Mucosa of descending colon (tissue), 3 donors: Measurements from ENCODE around the gene TENM4. TPM values are rescaled to one million over a fixed set of nuclear protein-coding genes. Genes with fewer than 3 reads are reported as not detected.

Experiments
- ATAC-seq: fragments of 200-7000 bp; cut with Tn5 transposase; one replicate; pipeline ENCODE4 v1.9.1; 2020; ENCODE audit warnings: mild to moderate bottlenecking, moderate library complexity
- DNase-seq, 3 donors: peaks; one replicate each; pipeline ENCODE4 v3.0.0-alpha.2; 2020
- H3K36me3 ChIP-seq: fragments of 200-600 bp; one replicate; pipeline ENCODE4 v1.8.0; 2021; ENCODE audit warnings: low read depth, mild to moderate bottlenecking
- H3K4me1 ChIP-seq: fragments of 200-600 bp; one replicate; pipeline ENCODE4 v1.8.0; 2021; ENCODE audit warnings: low read depth, mild to moderate bottlenecking
- H3K4me3 ChIP-seq: fragments of 200-600 bp; one replicate; pipeline ENCODE4 v1.8.0; 2021; ENCODE audit warnings: mild to moderate bottlenecking
- H3K9me3 ChIP-seq: fragments of 200-600 bp; one replicate; pipeline ENCODE4 v1.8.0; 2021; ENCODE audit warnings: mild to moderate bottlenecking
- intact Hi-C, 2 donors: fragments of 100-400 bp; cut with DNase I in 1 of 2; cut with micrococcal nuclease in 1 of 2; formaldehyde crosslinking; loops; one replicate each; pipeline versions ENCODE4 v1.11.0 to v1.11.1; 2022; cut with DNase I, micrococcal nuclease
- total RNA-seq, 3 donors: library from RNA; stranded (reverse); fragmentation: NEBNext Ultra II Directional in 2 of 3; extraction: Animal tissue kit (Norgen Biotek cat#: 25700) in 2 of 3; gene quantifications; one replicate each; pipeline versions ENCODE4 v1.2.1 to v1.2.4, GENCODE V29; 2021 to 2023
- TF ChIP-seq, protein P1 (sequence below): fragments of 200-600 bp; IDR thresholded peaks from one replicate; pipeline ENCODE4 v1.8.0; 2022; ENCODE audit warnings: antibody characterized with exemption, mild to moderate bottlenecking
- donor health status: DM: no; HTN: no; CAD: no; lungs with moderate emphysema.
- donor health status: DM: no; HTN: no; CAD: no.
- donor health status: DM: no; HTN: yes; CAD: no.

TENM4 gene
- total RNA-seq, 3 donors from 2014 or later = 0.70 to 1.6 (median 1.2) TPM

GRCh38 chr11:79055856-79056631, 384.8 kb downstream of the TENM4 start:
- no peak overlapping the region for H3K4me3 ChIP-seq
- no peak for DNase-seq
- TF ChIP-seq, protein P1, sequence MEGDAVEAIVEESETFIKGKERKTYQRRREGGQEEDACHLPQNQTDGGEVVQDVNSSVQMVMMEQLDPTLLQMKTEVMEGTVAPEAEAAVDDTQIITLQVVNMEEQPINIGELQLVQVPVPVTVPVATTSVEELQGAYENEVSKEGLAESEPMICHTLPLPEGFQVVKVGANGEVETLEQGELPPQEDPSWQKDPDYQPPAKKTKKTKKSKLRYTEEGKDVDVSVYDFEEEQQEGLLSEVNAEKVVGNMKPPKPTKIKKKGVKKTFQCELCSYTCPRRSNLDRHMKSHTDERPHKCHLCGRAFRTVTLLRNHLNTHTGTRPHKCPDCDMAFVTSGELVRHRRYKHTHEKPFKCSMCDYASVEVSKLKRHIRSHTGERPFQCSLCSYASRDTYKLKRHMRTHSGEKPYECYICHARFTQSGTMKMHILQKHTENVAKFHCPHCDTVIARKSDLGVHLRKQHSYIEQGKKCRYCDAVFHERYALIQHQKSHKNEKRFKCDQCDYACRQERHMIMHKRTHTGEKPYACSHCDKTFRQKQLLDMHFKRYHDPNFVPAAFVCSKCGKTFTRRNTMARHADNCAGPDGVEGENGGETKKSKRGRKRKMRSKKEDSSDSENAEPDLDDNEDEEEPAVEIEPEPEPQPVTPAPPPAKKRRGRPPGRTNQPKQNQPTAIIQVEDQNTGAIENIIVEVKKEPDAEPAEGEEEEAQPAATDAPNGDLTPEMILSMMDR = no peak
- intact Hi-C loops = no loop called here
- no peak for ATAC-seq
- no peaks in the 10 kb centered on the region for H3K36me3 ChIP-seq
- H3K9me3 ChIP-seq = no peaks in the 10 kb centered on the region
- H3K4me1 ChIP-seq = no peaks in the 10 kb centered on the region

DNA sequence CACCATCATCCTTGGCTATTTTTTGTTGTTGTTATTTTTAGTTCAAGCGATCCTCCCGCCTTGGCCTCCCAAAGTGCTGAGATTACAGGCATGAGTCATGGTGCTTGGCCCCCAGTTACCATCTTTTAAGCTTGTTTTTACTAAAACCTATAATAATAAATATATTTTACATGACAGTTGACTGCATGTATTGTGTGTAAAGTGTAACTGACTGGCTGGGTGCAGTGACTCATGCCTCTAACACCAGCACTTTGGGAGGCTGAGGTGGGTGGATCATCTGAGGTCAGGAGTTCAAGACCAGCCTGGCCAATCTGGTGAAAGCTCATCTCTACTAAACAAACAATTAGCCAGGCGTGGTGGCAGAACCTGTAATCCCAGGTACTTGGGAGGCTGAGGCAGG, 386.2 kb downstream of the TENM4 start:
- no peak for DNase-seq
- TF ChIP-seq, protein P1 = no peak
- Histone ChIP-seq H3K36me3 (no peaks in the 10 kb centered on the region), H3K9me3 (no peaks in the 10 kb centered on the region), H3K4me1 (no peaks in the 10 kb centered on the region), H3K4me3 (no peak overlapping the region)
- ATAC-seq = no peak
- intact Hi-C loops = no loop called here

DNA sequence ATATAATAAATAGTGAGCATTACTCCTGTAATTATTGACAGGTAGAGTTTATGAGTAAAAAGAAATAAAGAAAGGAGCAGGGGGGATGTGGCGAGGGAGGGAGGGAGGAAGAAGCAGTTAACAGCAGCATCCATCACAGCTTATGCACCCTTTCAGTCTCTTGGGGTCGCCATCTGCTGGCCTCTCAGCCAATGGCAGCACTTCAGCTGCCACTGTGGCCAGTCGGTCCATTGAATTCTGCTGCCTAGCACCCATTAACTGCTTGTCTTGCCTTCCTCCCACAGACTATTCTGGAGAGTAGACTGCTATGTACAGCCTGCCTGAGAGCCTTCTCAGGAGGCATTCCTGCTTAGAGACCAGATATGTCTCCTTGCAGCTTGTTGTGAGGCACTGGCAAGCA, 388.3 kb downstream of the TENM4 start:
- H3K9me3 ChIP-seq = no peaks in the 10 kb centered on the region
- no peak for ATAC-seq
- DNase-seq = no peak
- intact Hi-C loops = no loop called here
- H3K36me3 ChIP-seq = no peaks in the 10 kb centered on the region
- no peak overlapping the region for H3K4me3 ChIP-seq
- no peaks in the 10 kb centered on the region for H3K4me1 ChIP-seq
- TF ChIP-seq, protein P1 = no peak

- no peaks in the 10 kb centered on the region for H3K4me1 ChIP-seq
- DNase-seq = no peak
- ATAC-seq = no peak
- intact Hi-C loops = no loop called here
- H3K9me3 ChIP-seq = no peaks in the 10 kb centered on the region
- H3K36me3 ChIP-seq = no peaks in the 10 kb centered on the region
- H3K4me3 ChIP-seq = no peak overlapping the region
- TF ChIP-seq, protein P1 = no peak
Measured at GRCh38 chr11:79050786-79051185, 390.0 kb downstream of the TENM4 start.

GRCh38 chr11:79049741-79050179, 391.1 kb downstream of the TENM4 start:
- no peak overlapping the region for H3K4me3 ChIP-seq
- intact Hi-C loops = no loop called here
- TF ChIP-seq, protein P1 = no peak
- ATAC-seq = no peak
- H3K4me1 ChIP-seq = no peaks in the 10 kb centered on the region
- no peaks in the 10 kb centered on the region for H3K36me3 ChIP-seq
- DNase-seq = no peak
- H3K9me3 ChIP-seq = no peaks in the 10 kb centered on the region
